GM18508 (cell line): ENCODE results near the gene UNC119.

ENCODE experiments used
- ATAC-seq: cut with Tn5 transposase; IDR thresholded peaks from one replicate; pipeline ENCODE4 v1.9.1; 2021; ENCODE audit warnings: moderate number of reproducible peaks; ENCODE audit not compliant: insufficient read depth, unreplicated experiment

UNC119 gene

DNA sequence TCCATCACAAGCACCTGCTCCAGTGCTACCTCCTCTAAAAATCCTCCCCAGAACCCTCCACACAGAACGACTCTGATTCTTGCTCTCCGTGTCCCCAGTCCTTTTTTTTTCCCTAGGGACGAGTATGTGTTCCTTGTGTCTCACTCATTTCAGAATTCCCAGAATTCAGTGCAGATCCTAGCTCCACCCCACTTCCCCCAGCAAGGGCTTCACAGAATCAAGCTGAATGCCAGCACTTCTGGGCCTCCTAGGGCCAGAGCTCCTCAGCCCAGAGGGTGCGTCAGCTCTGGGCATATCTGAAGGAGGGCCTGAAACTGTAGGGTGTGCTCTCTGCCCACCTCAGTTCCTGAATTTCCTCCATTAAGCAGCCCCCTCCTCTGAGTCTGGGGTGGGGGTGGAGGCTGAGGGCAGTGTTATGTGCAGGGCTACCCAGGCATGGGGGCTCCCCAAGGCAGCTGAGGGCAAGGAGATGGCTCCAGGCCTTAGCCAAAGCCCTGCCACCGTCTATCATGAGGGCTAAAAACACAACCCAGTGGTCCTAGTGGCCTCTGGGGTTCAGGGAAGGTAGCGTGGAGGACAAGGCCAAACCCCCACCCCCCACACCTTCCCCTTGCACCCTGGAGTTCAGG, 6.5 kb downstream of the UNC119 start:
- no peak for ATAC-seq

DNA sequence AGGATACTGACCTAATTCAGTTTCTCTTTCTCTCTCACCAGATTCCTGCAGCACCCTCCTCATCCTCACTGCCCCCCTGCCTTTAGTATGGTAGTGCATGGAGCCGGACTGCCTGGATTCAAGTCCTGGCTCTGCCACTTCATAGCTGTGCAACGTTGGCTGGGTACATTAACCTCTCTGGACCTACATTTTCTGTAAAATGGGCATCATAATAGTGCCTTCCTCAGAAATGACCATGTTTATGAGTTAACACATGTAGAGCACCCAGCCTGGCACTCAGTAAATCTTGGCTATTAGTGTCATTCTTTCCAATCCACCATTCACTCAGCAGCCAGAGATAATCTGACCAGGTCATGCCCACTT, 7.3 kb downstream of the UNC119 start:
- ATAC-seq, result no peak

DNA sequence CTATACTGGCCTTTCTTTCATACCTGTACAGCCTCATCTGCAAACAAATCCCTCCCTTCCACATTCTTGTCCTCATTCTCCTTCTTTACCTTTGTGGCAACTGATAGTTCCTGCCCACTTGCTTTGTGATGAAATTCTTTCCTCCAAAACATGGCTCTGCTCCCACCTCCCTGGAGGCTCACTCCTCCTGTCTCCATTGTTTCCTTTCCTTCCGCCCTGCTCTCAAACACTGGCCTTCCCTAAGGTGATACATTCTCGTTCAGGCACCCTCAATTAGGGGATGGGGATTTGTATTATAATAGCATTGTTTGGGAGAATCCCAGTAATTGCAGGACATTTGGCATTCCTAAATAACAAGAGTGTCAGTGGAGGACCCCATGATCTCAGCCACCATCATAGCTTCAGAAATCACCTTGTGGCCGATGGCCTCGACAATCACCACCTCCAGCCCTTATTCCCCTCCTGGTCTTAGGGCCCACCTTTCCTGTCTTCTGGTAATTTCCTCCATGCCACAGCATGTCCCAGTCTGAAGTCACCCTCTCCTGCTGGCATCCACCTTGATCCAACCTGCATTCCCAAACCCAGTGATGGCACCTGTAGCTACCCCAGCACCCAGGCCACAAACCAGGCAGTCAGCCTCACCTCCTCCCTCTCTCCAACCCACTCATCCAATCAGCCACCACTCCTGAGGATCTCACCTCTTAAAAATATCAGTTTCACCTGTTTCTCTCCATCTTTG, 7.9 kb downstream of the UNC119 start:
- ATAC-seq, result no peak

GRCh38 chr17:28541439-28541838, 11.0 kb downstream of the UNC119 start:
- ATAC-seq, result no peak

DNA sequence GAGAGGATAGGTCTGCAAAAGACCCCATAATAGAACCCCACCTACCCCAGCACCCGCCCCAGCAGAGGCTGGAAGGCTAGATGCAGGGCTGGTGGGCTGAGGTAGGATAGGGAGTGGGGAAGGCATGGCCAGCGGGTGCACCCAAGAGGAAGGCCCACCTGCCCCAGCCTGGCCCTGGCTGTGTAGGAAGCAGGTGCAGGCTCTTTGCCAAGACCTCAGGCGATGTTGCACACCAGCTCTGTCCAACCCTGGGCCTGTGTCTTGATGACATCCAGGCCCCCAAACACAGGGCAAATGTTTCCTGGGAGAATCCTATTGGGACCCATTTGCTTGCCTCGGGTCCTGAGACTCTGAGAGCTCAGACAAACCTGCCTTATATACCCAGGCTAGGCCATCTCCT, 12.2 kb downstream of the UNC119 start:
- ATAC-seq, result no peak

- ATAC-seq, result no peak
Measured at GRCh38 chr17:28538296-28538895, 14.0 kb downstream of the UNC119 start.

DNA sequence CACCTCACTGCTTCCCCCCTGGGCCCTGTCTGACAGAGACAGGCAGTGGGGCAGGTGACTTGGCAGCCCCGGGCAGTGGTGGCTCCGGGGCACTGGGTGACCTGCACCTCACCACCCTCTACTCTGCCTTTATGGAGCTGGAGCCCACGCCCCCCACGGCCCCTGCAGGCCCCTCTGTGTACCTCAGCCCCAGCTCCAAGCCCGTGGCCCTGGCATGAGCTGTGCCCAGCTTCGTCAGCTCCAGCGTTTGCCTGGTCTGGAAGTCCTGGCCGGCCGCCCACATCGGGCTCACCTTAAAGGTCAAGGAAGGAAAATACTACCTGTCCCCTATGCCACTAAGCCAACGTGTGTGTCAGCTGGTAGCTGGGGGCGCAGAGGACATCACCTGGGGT, 15.2 kb downstream of the UNC119 start:
- no peak for ATAC-seq

- ATAC-seq, result no peak
Measured at GRCh38 chr17:28536532-28537218, 15.7 kb downstream of the UNC119 start.

GRCh38 chr17:28534740-28535375, 17.6 kb downstream of the UNC119 start:
- ATAC-seq, result no peak

DNA sequence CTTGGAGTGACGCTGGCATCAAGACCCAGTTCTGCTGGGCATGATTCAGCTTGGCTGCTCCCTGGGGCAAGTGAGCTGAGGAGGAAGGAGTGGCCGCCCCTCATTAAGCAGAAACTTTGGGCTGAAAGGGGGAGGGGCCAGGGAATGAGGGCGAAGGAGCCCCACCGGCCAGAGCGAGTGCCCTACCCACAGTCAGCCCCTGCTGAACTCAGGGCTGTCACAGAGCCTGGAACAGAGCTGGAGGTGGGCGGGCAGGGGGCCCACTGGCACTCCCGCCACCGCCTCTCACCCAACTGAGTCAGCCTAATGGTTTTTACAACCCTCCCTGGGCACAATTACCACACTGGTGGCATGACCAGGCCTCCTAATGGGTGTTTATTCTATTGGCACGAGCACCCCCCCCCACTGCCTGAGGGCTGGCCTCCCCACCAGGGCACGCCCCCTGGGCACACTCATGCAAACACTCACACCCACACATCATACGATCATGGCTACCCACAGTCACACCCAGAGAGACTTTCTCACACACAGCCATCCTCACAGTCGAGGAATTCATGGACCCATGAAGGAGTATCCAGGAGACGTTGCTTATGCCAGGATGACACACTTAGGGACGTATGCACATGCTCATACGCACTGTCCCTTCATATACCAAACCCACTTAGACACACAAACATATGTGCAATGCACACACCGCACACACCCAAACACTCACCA, 19.2 kb downstream of the UNC119 start:
- ATAC-seq, result no peak

DNA sequence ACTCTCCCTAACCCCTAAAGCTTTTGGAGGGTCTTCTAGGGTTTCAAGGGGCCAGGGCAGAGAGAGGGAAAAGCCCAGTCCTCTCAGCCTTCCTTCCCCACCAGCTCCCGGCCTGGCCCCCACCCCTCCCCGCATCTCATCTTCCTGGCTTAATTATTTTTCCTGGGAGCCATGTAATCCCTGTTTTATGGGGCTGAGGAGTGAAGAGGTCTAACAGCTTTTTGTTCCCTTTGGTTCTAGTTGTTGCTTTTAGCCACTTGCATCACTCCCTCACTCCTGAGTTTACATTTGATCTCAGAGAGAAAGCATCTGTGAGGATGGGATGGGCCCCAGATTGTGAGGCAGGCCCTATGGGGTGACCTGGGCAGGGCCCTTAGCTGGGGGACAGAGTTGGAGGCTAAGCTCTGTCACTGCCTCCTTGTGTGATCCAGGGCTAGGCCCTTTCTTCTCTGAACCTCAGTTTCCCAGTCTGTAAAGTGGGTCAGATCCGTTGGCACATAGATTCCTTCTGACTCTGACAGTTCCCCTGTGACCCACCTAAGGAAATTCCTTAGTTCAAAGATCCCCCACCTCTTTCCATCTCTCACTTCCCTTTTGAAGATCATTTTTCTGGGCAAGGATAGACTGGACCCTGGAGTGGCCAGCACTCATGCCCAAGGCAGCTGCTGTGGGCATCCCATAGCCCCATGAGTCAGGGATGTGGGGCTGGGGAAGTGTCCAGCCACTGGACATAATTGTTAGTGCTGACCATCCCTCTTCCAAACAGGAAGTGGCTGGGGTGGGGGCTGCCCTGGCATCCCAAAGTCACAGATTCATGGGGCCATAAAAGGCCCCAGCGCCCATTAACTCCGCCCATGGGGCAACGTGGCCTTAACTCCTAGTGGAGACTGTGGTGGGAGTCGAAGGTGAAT, 20.1 kb downstream of the UNC119 start:
- ATAC-seq, result no peak

GRCh38 chr17:28530926-28531325, 21.5 kb downstream of the UNC119 start:
- no peak for ATAC-seq

DNA sequence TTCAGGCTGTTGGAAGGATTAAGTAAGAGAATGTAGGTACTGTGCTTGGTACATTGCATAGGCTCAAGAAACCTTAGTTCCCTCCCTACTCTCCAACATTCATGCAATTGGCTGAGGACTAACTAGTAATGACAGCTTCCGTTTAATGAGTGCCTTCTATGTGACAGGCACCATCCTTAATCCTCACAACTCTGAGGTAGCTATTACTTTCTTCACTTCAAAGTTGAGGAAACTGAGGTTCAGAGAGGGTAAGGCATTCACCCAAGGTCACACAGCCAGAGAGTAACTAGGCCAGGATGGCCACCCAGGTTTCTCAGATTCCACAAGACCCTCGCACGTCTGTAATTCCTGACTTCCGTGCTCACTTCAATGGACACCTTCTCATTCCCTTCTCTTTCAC, 22.2 kb downstream of the UNC119 start:
- ATAC-seq, result no peak

- ATAC-seq, result no peak
Measured at GRCh38 chr17:28529013-28529400, 23.4 kb downstream of the UNC119 start.

GRCh38 chr17:28528327-28529012, 24.0 kb downstream of the UNC119 start:
- ATAC-seq, result no peak

- ATAC-seq, result no peak
Measured at GRCh38 chr17:28527859-28528258, 24.6 kb downstream of the UNC119 start.

GRCh38 chr17:28527181-28527681, 25.2 kb downstream of the UNC119 start:
- ATAC-seq, result no peak

DNA sequence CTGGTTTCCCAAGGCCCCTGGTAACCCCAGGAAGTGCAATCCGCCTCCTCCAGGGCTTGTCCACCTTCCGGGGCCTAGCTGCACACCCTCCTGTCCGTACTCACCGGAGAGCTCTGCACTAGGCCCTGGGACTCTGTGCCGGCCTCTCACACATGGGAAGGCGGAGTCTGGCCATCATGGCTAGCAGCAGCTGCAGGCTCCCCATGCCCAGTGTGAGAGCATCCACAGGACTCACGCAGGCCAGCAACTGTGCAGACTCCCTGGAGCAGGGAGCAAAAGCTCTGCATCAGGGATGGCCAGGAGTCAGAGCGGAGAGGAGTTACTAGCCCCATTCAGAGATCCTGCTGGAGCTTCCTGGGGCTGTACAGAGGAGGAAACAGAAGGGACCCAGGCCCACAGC, 26.0 kb downstream of the UNC119 start:
- ATAC-seq, result no peak
